Epithelial cell of proximal tubule (primary cell): ENCODE results near the gene SPSB2. TPM values are rescaled to one million over a fixed set of nuclear protein-coding genes. Genes with fewer than 3 reads are reported as not detected.
"Not testable (repeated sequence)": the region's sequence is repeated elsewhere in the genome, so short reads cannot be mapped to it uniquely, and the experiment has no call there.

Experiments used
- DNase-seq: peaks from one replicate; pipeline ENCODE4 v3.0.0-alpha.2; 2011; ENCODE audit warnings: low read depth
- H3K4me3 ChIP-seq: 2 replicates; pipeline ENCODE4 v1.5.1; 2011; ENCODE audit warnings: low read depth, mild to moderate bottlenecking, low read length
- CTCF ChIP-seq: conservative IDR thresholded peaks from 2 replicates; pipeline ENCODE4 v1.5.1; 2012; ENCODE audit warnings: low read depth, mild to moderate bottlenecking, low read length
- total RNA-seq: library from RNA; depleted of rRNA; stranded (reverse); fragments of >200 nt; gene quantifications from 2 replicates; pipeline ENCODE4 v1.2.3, GENCODE V29; 2015

Gene SPSB2
- total RNA-seq, 1 donor from 2014 or later, result 17.2 TPM

DNA sequence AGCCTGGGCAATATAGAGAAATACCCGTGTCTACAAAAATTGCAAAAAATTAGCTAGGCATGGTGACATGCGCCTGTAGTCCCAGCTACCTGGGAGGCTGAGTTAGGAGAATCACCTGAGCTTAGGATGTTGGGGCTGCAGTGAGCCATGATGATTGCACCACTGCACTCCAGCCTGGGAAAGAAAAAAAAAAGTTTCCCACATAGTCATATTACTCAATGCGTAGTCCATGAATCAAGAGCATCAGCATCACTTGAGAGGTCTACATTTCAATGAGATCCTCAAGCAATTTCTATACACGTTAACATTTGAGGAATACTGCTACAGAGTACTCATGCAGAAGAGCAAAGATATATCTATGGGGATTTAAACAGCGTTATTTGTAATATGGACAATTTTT is 26.3 kb upstream of the SPSB2 start:
- DNase-seq, result no peak
- TF ChIP-seq CTCF, result no peak
- no peak overlapping the region for H3K4me3 ChIP-seq

DNA sequence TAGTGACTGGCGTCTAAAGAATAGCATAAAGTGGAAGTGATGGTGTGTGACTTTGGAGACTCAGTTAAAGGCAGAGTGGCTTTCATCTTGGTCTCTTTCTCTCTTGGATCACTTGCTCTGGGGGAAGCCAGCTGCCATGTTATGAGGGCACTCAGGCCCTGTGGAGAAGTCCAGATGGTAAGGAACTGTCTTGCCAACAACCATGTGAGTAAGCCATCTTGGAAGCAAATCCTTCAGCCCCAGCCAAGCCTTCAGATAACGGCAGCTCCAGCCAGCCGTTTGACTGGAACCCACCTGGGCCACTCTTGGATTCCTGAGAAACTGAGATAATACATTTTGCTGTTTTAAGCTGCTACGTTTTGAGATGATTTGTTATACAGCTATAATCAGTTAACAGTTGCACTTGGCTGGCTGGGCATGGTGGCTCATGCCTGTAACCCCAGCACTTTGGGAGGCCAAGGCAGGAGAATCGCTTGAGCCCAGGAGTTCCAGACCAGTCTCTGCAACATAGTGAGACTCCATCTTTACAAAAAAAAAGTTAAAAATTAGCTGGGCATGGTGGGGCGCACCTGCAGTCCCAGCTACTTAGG is 23.8 kb upstream of the SPSB2 start:
- no peak for DNase-seq
- no peak for TF ChIP-seq CTCF
- no peak overlapping the region for H3K4me3 ChIP-seq

DNA sequence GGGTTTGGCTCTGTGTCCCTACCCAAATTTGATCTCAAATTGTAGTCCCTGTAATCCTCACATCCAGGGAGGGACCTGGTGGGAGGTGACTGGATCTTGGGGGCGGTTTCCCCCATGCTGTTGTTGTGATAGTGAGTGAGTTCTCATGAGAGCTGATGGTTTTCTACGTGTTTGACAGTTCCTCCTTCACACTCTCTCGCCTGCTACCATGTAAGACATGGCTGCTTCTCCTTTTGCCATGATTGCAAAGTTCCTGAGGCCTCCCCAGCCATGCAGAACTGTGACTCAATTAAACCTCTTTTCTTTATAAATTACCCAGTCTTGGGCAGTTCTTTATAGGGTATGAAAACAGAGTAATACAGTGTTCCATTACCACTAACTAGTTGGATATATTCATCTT is 21.2 kb upstream of the SPSB2 start:
- H3K4me3 ChIP-seq, result no peak overlapping the region
- no peak for DNase-seq
- TF ChIP-seq CTCF, result no peak

DNA sequence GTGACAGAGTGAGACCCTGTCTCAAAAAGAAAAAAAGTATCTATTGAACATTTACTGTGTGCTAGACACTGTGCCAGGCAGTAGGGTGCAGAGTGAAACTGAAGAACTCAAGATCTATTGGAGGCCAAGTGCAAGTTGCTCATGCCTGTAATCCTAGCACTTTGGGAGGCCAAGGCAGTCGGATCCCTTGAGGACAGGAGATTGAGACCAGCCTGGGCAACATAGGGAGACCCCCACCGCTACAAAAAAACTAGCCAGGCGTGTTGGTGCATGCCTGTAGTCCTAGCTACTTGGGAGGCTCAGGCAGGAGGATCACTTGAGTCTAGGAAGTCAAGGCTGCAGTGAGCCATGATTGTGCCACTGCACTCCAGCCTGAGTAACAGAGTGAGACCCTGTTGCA is 19.6 kb upstream of the SPSB2 start:
- H3K4me3 ChIP-seq, result not testable (repeated sequence)

DNA sequence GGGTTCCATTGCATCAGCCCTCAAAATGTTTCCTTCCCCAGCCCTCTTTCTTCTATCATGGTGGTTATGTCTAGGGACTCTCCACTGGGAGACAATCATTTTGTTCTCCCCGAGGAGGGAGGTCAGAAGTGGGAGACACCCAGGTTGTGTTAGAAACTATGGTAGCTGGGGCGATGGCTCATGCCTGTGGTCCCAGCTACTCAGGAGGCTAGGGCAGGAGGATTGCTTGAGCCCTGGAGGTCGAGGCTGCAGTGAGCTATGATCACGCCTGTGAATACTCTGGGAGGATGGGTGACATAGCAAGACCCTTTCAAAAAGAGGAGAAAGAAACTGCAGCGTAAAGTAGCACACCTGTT is 18.5 kb upstream of the SPSB2 start:
- no peak for DNase-seq
- H3K4me3 ChIP-seq, result peak overlapping the region; percentile 57
- TF ChIP-seq CTCF, result no peak

More for the DNA sequence above, 19.6 kb upstream of the SPSB2 start:
- not testable (repeated sequence) for DNase-seq

DNA sequence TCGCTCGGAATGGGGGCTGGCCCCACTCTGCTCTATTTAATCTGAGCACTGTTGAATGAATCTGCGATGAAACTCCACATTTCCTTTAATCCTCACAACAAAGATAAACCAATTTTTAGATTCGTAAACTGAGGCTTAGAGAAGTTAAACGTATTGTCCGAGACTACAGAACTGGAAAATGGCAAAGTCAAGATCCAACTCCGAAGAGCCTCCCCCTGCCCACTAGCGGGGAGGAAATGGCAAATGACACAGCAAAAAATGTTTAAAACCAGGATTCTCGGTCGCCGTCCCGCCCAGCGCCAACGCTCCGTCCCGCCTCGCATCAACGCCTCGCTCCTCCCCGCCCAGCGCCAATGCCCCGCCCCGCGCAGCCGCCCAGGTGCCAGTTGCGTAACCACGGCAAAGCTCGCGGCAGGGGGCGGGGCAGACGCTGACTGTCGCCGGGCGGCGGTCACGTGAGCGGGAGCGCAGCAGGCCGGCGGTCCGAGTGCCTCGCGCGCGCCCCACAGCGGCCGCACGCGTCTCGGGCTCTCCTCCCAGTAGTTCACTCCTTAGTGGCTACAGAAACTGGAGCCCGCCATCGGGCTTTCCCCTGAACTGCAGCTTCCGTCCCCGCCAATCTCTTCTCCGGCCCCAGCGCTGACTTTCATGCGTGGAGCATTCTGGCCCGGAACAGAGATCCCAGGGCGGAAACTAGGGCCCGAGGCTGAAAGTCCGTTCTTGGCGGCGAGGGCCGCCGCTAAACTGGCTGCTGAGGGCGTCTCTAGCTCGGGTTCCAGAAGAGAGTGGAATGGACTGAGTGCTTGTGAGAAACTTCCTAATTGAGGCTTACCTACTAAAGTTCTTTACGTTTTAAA is 17.9 kb upstream of the SPSB2 start:
- no peak for DNase-seq
- H3K4me3 ChIP-seq, result peak overlapping the region; percentile 57
- peak; percentile 75 for TF ChIP-seq CTCF

DNA sequence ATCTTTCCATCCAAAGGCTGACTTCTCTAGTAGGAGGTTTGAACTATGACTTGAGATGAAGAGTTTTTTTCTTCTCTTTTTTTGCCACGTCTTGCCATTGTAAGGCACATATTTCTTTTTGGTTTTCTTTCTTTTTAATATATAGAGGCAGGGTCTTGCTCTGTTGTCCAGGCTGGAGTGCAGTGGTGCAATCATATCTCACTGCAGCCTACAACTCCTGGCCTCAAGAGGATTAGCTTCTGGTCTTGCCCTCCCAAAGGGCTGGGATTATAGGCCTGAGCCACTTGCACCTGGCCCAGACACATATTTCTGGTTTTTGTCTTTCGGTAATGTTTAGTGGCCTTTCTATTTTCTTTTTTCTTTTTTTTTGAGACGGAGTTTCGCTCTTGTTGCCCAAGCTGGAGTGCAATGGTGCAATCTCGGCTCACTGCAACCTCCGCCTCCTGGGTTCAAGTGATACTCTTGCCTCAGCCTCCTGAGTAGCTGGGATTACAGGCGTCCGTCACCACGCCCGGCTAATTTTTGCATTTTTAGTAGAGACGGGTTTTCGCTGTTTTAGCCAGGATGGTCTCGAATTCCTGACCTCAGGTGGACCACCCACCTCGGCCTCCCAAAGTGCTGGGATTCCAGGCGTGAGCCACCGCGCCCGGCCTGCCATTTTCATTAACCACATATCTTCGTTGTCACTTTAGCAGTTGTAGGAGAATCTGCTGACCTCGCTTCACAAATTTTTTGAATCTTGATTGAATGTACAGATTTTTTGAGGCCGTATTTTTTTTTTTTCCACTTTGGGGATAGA is 16.9 kb upstream of the SPSB2 start:
- DNase-seq, H3K4me3 ChIP-seq: not testable (repeated sequence)

- H3K4me3 ChIP-seq, DNase-seq: not testable (repeated sequence)
Observed at GRCh38 chr12:6888794-6889193, 15.7 kb upstream of the SPSB2 start.
